GM23338 (cell line): ENCODE results near the gene C18orf32.

Experiments used
- CTCF ChIP-seq, 2 experiments: fragments of 200-600 bp in 1 of 2; sonication (generic) in 1 of 2; conservative IDR thresholded peaks; 2 replicates each; pipeline versions ENCODE4 v1.5.1 to v1.6.1; 2016 to 2017; ENCODE audit warnings: antibody characterized with exemption in 2 of 2, low read depth in 2 of 2, mild to moderate bottlenecking in 2 of 2, moderate library complexity in 1 of 2
- EZH2 ChIP-seq: fragments of 200-600 bp; sonication (generic); IDR thresholded peaks from one replicate; pipeline ENCODE4 v1.8.0; 2017; ENCODE audit warnings: antibody characterized with exemption, mild to moderate bottlenecking, low read depth; ENCODE audit not compliant: unreplicated experiment
- ZNF114 ChIP-seq: fragments of 250-450 bp; sonication (Bioruptor Pico); IDR thresholded peaks from 2 replicates; pipeline ENCODE4 v1.5.0; 2020; ENCODE audit warnings: mild to moderate bottlenecking, moderate library complexity
- ZNF462 ChIP-seq: fragments of 250-450 bp; sonication (Bioruptor Pico); IDR thresholded peaks from 2 replicates; pipeline ENCODE4 v1.5.0; 2020; ENCODE audit warnings: mild to moderate bottlenecking, moderate library complexity

GRCh38 chr18:49514577-49514976, 27.5 kb upstream of the C18orf32 start:
- TF ChIP-seq CTCF (conservative IDR thresholded peaks at IDR 0.05; ENCODE audit: low read depth in 2 of 2) (no peak), ZNF462 (CRISPR knock-in tag) (no peak), ZNF114 (CRISPR knock-in tag) (no peak), EZH2 (no peak)
